Transverse colon (tissue), 4 donors: ENCODE measurements around the gene TMEM184A.

ENCODE experiments used
- CTCF ChIP-seq, 5 experiments: fragments of 200-600 bp in 3 of 5; fragments of 450-650 bp in 2 of 5; sonication (generic) in 3 of 5; IDR thresholded peaks; 1 replicate in 2 of 5; 2 replicates in 3 of 5; pipeline ENCODE4 v1.5.1; 2016 to 2017; ENCODE audit warnings: antibody characterized with exemption in 5 of 5, inconsistent platforms in 3 of 5, mild to moderate bottlenecking in 2 of 5, moderate library complexity in 1 of 5
- EP300 ChIP-seq: sonication (generic); formaldehyde crosslinking; IDR thresholded peaks from one replicate; pipeline ENCODE4 v1.6.1; 2017; ENCODE audit warnings: antibody characterized with exemption, low read depth
- POLR2A ChIP-seq: fragments of 450-650 bp; IDR thresholded peaks from one replicate; pipeline ENCODE4 v1.6.1; 2016; ENCODE audit warnings: antibody characterized with exemption, mild to moderate bottlenecking, moderate library complexity
- POLR2AphosphoS5 ChIP-seq, 3 donors: sonication (generic); formaldehyde crosslinking; IDR thresholded peaks; one replicate each; pipeline ENCODE4 v1.6.1; 2016; ENCODE audit warnings: antibody characterized with exemption in 3 of 3

GRCh38 chr7:1586126-1586826, 30.3 kb upstream of the TMEM184A start:
- TF ChIP-seq POLR2AphosphoS5 (IDR thresholded peaks at IDR 0.05) (no peak), CTCF (IDR thresholded peaks at IDR 0.05) (no peak), EP300 (no peak), POLR2A (no peak)
